DMS79 (cell line): Measurements from ENCODE around the gene MAPK8IP3.

Experiments
- DNase-seq: peaks from one replicate; lab custom pipeline; 2025; lab: John Stamatoyannopoulos, UW

The MAPK8IP3 gene

DNA sequence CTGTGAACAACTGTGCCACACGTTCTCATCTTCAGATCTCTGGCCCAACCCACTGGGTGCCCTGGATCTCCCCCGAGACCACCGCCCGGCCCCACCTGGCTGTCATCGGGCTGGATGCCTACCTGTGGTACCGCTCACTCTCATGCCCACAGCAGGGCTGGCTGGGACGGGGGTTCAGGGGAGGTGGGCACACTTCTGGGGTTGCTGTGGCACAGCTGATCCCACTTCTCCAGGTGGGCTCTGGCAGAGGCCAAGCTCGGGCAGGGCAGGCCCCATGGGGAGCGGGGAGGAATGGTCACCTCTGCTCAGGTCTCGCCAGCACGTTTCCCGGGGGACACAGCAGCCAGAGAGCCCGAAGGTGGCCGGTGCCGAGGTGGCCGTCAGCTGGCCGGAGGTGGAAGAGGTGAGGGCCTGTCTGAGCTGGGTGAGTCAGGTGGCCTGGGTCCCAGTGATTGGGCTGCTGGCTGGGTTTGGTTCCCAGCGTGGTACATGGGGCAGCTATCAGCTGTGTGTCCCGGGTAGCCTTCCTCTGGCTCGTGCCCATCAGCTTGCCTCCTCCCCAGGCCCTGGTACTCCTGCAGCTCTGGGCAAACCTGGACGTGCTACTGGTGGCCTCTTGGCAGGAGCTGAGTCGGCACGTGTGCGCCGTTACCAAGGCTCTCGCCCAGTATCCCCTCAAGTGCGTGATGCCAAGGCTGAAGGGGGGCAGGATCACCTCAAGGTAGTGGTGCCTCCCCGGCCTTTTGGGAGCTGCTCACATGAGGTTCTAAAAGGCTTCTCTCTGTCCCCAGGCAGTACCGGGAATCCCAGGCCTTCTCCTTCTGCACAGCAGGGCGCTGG, 69.2 kb downstream of the MAPK8IP3 start:
- DNase-seq: no peak

DNA sequence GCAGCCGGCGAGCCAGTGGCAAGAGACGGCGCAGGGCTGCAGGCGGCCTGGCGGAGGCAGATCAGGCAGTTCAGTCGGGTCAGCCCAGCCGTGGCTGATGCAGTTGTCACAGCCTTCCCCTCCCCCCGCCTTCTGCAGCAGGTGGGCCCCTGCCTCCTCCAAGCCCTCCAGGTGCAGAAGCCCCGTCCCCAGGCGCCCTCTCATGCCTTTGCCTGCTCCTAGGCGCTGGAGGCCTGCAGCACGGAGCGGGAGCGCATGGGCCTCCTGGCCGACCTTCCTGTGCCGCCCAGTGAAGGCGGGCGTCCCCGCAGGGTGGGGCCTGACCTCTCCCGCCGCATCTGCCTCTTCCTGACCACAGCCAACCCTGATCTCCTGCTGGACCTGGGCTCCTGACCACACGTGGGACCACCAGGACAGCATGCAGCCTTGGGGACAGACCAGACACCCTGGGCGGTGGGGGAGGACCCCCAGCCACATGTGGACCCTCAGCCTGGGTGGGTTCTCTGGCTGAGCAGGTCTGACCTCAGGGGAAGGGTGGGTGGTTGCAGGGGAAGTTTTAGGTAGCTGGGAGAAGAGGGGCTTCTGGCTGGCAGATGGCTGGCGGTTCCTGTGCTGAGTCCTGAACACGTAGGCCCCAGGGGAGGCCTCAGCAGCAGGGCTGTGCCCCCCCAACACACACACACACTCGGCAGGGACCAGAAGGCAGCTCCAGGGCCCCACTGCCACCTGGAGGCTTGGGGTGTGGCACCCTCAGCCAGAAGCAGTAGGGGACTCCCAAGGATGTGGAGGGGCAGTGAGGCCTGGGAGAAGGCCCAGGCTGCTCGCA, 70.1 kb downstream of the MAPK8IP3 start:
- no peak for DNase-seq

DNA sequence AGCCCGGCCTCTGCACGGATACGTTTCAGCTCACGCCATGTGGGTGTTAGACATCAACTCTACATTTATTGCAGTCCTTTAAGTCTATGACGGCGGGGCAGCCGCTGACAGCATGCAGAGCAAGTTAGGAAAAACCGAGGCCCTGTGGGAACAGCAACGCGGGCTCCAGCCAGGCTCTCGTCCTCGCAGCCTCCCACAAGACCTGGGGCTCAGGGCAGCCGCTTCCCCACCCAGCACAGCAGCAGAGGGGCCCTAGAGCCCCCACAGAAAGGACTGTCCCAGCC, 70.6 kb downstream of the MAPK8IP3 start:
- no peak for DNase-seq

DNA sequence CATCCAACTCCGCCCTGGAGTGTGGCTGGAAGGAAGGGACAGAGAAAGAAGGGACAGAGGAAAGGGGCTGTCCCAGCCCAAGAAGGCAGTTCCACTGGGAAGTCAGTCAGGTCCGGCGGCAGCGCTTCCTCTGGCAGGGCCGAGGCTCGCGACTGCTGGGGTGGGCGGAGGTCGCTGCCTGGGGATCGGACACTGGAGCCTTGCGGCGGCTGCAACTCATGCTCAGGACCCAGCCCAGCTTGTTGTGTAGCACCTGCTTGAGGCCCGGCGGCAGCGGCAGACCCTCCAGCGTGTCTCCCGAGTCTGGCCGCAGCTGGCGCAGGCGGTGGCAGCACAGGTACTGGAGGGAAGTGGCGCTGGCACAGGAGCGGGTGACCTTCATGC, 71.0 kb downstream of the MAPK8IP3 start:
- no peak for DNase-seq

DNA sequence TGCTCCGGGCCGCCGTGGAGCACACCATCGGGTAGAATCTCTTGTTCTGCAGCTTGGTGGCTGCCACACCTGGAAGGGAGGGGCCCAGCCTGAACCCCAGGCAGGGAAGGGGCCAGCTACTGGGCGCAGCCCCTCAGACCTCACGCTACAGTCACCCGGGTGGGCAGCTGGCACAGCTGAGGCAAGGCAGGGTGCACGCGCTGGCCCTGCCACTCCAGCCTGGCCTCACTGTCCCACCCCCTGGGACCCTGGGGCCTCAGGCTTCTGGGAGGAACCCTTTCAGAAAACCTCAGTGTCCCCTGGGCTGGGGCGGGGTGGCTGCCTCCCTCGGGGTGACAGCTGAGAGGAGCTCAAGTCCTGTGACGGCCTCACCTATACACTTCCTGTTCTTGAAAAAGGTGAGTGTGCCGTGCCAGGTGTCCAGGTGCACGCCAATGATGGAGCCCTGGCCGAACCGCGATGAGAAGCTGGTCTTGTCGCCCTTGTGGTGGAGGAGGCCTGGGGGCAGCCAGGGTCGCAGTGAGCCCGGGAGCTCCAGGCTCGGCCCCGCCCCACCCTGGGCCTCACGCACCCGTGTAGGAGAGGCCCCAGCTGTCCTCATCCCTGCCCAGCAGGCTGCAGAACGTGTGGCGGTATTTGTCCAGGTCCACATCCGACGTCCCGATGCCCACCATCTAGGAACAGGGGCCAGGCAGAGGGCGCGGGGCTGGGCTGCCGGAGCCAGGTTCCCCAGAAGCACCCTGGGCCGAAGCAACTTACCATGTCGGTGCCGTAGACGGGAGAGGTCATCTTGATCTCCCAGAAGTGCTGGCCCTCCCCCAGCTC, 71.6 kb downstream of the MAPK8IP3 start:
- DNase-seq: no peak

DNA sequence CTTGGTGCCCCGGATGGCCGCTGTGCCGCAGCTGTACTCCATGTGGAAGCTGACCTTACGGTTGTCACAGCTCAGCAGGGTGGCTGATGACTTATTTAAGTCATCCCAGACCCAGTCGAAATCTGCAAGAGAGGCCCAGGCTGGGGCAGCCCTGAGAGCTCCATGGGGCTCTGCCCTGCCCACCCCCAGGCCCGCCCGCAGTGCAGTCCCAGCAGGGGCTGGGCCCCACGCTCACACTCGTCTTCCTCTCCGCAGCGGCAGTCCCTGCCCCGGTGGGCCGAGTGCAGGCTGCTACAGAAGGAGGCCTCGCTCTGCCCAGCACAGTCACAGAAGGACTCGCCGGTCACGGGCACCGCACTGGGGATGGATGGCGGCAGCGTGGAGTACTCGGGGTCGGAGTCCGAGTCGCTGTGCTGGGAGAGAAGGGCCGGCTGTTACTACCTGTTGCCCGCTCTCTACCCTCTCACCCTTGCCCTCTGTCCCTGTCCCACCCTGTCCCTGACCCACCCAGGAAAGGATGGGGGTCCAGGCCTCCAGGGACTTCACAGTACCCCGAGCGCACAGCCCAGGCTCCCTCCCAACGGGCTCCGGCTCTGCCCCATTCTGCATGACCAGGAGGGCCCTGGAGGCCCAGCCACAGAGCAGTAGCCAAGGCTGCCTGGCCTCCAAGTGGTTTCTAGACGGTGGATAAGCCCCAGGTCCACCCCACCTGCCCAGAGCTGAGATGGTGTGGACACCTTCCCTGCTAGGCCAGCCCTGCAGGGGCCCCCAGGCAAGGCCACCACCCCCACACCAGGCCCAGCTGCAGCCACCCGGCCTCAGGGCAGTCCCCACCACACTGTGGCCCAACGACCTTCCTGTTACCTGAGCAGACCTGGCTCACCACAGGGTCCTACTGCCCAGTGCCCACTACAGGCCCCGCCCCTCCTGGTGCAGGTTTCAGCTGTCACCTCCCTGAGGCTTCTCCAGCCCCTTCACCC, 72.5 kb downstream of the MAPK8IP3 start:
- no peak for DNase-seq

DNA sequence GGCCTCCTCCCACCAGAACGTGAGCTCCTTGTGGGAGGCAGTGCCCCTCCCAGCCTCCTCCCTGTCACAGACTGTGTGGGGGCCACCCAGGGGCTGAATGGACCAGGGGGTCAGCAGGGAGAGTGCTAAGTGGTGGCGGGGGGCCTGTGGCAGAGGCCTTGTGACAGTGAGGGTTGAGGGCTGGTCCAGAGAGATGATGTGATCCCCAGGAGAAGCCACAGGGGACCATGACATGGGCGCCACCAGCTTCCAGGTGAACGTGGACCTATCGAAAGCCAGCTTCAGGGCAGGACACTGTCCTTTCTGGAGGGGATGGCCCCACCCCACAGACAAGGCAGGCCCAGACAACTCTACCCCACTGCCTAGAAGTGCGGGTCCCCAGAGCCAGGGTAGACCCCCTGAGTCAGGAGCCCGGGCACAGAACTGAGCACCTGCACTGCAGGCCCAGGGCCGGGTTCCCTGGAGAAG, 73.3 kb downstream of the MAPK8IP3 start:
- DNase-seq: no peak

DNA sequence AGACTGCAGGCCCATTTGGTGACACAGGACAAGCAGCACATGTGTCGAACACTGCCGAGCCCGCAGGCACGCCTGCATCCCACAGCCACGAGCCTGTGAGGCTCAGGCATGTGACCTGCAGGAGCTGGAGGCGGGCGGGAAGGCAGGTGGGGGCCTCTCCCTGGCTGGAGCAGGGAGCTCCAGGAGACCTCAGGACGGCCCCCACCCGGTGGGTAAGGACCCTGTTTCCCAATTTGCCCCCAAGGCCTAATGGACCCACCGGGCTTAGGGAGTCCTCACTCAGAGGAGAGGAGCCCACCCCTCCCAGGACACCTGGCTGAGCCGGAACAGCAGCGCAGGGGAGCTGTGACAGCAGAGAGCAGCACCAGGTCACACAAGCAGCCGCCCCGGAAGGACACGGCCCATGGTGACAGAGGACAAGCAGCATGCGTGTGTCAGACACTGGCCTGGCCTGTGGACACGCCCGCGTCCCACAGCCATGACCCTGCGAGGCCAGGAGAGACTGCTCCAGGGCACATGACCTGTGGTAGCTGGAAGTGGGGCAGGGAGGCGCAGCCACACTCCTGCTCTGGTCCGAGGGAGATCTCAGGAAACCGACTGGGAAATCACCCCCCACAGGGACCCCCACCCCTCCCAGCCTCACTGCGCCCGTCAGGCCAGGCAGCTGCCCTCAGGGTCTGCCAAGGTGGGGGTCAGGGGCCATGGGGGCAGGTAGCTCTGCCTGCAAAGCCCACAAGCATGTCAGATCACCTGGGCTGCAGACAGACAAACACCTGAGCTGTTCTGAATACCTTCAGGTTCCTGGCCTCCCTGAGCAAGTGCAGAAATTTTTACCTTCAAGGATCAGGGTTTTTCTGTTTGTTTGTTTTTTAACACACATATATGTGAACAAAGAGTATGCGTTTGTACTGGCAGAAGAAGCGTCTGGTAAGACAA, 74.0 kb downstream of the MAPK8IP3 start:
- no peak for DNase-seq

DNA sequence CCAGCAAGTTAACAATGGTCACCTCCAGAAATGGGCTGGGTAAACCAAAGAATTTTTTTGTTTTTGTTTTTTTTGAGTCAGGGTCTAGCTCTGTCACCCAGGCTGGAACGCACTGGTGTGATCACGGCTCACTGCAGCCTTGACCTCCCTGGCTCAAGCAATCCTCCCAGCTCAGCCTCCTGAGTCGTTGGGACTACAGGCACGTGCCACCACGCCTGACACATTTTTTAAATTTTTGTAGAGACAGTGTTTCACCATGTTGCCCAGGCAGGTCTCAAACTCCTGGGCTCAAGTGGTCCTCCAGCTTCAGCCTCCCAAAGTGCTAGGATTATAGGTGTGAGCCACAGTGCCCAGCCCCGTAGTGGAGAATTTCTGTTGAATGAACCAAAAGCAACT, 74.7 kb downstream of the MAPK8IP3 start:
- no peak for DNase-seq

DNA sequence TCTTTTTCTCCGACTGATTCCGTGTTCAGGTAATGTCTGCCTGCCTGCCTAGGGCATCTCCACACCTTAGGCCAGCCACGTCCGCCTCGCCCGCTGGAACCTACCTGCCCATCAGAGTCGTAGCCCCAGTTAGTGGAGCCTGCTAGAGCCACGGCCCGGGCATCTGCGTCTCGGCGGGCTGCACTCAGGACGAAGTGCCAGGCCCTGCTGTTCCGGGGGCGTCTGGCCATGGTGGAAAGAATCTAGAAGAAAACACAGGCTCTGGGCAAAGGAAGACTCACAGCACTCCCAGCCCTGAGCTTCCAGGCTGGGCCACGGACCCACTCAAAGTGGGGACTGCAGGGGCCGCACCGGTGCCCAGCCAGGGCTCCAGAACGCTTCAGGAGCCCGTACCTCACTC, 75.3 kb downstream of the MAPK8IP3 start:
- DNase-seq: no peak

DNA sequence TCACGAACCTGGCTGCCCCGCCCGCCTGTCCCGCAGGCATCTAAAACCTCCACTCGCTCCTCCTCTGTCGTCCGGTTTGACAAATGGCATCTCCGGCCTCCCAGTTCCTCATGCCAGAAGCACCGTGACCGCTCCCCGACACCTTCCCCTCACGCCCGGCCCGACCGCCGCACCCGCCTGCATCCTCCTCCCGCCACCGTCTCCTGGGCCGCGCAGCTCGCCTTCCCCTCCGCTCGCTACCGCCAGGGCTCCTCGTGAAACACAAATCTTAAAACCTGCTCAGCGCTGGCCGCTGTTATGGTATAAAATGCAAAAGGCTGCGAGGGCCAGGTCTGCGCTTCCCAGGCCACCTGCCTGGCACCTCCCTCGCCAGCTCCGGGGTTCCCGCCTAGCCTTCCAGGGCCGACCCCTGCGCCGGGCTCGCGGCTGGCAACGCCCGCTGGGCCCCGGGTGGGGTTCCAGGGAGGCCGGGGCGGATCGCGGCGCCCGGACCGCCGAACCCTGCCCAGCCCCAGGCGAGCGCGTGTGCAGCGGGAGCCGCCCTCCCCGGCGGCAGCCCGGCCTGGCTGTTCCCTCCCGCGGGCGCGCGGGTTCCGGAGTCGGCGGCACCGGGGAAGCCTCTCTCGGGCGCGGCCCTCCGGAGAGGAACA, 75.9 kb downstream of the MAPK8IP3 start:
- peak; percentile 2 for DNase-seq

DNA sequence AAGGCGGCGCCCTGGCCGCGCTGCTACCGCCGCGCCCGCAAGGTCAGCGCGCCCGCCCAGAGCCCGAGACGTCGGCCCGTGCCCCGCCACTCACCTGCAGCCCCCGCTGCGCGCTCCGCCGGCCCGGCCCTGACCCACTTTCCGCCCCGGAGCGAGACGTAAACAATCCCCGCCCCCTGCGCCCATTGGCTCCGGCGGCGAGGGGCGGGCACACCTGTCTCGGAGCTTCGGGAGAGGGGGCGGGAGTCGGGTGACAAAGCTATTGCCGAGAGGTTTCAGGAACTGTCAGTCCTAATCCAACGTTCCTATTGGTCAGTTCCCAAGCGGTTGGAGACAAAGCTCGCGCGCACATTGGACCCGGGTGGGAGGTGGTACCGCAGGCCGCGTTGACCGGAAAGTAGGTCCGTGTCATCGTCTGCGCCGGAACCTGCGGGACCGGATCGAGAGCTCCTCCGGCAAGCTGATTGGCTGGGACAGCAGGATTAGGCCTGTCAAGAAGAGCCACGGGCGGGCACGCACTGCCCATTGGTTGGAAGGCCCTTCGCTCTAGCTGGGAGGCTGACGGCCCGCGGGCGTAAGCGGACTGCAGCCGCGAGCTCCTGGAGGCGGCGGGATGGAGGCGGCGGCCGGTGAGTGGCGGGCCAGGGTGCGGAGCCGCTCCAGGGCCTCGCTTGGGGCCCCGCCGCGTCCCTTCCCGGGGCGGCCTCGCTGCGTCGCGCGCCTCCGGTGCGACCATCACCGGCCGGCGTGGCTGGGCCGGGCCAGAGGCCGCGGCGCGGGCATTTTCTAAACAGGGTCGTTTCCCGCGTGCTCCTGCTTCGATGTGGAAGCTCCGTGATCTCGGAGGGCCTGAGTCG, 76.6 kb downstream of the MAPK8IP3 start, which contains the start of the genes NUBP2 and SPSB3:
Gene NUBP2 (plus strand): TSS at position 553 of the 857 bp plus-strand sequence. CDS start 61 bp downstream, at position 614.
Gene SPSB3 (minus strand): TSS at position 164 of the 857 bp plus-strand sequence. CDS start 1,088 bp downstream, outside the sequence.
- DNase-seq: peak; percentile 99

DNA sequence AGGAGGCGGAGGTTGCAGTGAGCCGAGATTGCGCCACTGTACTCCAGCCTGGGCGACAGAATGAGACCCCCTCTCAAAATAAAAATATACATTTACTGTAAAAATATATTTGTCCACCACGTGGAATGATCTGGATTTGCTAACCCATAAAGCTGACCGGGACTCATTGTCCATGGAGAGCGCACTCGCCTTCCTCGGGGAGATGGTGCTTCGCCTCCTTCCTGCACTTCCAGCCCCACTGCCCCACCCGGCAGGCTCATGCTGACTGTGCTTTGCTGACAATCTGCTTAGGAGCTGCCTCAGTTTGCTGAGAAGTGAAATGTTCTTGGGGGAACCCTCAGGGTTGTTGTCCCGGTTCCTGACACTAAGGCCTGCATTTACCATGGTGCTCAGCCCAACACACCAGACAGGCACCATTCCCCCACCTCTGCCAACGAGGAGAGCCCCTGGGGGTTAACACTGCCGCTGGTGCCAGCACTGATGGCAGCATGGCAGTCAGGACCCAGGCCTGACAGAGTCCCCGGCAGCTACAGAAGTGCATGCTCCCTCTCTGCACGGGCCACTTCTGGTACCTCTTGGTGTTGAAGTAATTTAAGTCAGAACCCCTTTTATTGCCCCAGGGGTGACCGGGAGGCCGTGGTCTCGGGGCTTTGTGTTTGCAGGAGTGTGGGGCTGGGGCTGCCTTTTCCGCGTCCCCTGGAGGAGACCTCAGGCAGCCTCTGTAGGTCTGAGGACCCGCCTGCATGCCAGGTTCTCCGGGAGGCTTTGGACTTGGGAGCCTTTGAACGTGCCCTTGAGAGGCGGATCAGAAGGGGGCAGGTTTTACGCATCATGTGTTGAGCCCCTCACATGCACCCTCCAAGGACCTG, 79.2 kb downstream of the MAPK8IP3 start:
- no peak for DNase-seq

DNA sequence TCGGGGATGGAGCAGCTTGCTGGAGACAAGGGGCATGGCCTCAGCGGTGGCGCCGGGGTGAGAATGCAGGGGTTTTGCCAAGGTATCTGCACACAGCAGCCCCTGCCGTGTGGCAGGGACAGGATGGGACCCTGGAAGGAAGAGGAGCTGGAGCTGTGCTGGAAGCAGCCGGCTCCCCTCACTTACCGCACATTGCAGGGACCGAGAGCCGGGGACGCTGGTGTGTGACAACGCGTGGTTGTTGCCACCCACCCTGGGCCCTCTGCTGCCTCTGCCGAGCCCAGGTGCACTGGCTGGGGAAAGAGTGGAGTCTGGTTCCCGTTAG, 79.8 kb downstream of the MAPK8IP3 start:
- no peak for DNase-seq

DNA sequence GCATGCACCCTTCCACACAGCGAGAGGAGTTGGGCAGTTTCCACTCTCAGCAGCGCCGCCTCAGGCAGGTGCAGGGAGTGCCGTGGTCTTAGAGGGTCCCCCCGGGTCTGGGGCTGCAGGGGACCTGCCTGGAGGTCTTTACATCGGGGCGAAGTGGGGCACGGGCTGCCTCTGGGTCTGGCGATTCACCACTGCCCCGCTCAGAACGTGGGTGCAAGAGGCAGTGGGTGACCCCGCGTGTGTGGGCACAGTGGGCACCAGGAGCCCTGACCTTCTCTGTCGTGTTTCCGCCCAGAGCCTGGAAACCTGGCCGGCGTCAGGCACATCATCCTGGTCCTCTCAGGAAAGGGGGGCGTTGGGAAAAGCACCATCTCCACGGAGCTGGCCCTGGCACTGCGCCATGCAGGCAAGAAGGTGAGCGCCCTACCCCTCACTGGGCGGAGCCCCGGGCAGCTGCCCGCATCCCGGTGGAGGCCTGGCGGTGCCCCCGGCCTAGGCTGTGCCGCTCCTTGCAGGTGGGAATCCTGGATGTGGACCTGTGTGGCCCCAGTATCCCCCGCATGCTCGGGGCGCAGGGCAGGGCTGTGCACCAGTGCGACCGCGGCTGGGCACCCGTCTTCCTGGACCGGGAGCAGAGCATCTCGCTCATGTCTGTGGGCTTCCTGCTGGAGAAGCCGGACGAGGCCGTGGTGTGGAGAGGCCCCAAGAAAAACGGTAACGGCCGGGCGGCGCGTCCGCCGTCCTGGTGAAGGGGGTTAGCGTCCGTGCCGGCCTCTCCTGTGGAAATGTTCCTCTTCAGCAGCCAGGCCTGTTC, 80.5 kb downstream of the MAPK8IP3 start:
- DNase-seq: no peak

DNA sequence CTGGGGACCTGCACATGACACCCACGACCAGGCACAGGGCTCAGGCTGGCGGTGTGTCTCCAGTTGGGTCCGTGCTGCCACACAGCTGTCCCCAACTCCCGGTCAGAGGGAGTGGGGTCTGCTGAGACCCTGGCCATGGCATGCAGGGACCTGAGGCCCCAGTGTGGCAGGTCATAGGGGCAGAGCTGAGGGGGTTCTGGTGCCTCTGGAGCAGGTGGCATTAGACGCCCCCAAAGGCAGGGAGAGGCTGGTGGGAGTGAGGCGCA, 81.0 kb downstream of the MAPK8IP3 start:
- DNase-seq: no peak
